NCI-H345 (cell line): ENCODE results near the gene MLLT6.
"Not testable (repeated sequence)": the region's sequence is repeated elsewhere in the genome, so short reads cannot be mapped to it uniquely, and the experiment has no call there.

Source experiments
- DNase-seq: peaks from one replicate; lab custom pipeline; 2025; lab: John Stamatoyannopoulos, UW

The MLLT6 gene

GRCh38 chr17:38726145-38726544 lies 21.1 kb downstream of the MLLT6 start:
- not testable (repeated sequence) for DNase-seq

GRCh38 chr17:38727736-38728135 lies 22.7 kb downstream of the MLLT6 start:
- no peak for DNase-seq

GRCh38 chr17:38728290-38728831 lies 23.3 kb downstream of the MLLT6 start:
- DNase-seq, result no peak

- DNase-seq, result no peak
Measured at GRCh38 chr17:38729368-38729885, 24.4 kb downstream of the MLLT6 start.

GRCh38 chr17:38729886-38730525 lies 24.9 kb downstream of the MLLT6 start, which contains the start of gene CISD3:
Gene CISD3, plus strand, starts transcription at chr17:38730341. Its CDS starts 18 bp downstream, at chr17:38730359.
- peak; percentile 87 for DNase-seq

GRCh38 chr17:38730526-38731379 lies 25.7 kb downstream of the MLLT6 start:
- DNase-seq, result peak; percentile 47

GRCh38 chr17:38731526-38732294 lies 26.6 kb downstream of the MLLT6 start:
- DNase-seq, result no peak

GRCh38 chr17:38732376-38733281 lies 27.6 kb downstream of the MLLT6 start:
- DNase-seq, result no peak

GRCh38 chr17:38733282-38733981 lies 28.4 kb downstream of the MLLT6 start:
- no peak for DNase-seq

- DNase-seq, result no peak
Measured at GRCh38 chr17:38733982-38734973, 29.2 kb downstream of the MLLT6 start.

- DNase-seq, result peak; percentile 41
Measured at GRCh38 chr17:38735161-38735997, 30.3 kb downstream of the MLLT6 start.

GRCh38 chr17:38738007-38738662 lies 33.1 kb downstream of the MLLT6 start:
- no peak for DNase-seq

- DNase-seq, result no peak
Measured at GRCh38 chr17:38738686-38739085, 33.6 kb downstream of the MLLT6 start.

- DNase-seq, result no peak
Measured at GRCh38 chr17:38739305-38739704, 34.2 kb downstream of the MLLT6 start.

GRCh38 chr17:38740044-38740443 lies 35.0 kb downstream of the MLLT6 start:
- no peak for DNase-seq

- DNase-seq, result no peak
Measured at GRCh38 chr17:38740806-38741205, 35.7 kb downstream of the MLLT6 start.

GRCh38 chr17:38741461-38741860 lies 36.4 kb downstream of the MLLT6 start:
- DNase-seq, result no peak
